D721Med (cell line): ENCODE results near the gene MTX3.

Experiments
- DNase-seq: peaks from one replicate; pipeline ENCODE4 v3.0.0; 2011; ENCODE audit warnings: low spot score; ENCODE audit not compliant: insufficient read length
- FAIRE-seq: peaks from 2 replicates; lab custom pipeline; 2011; peaks lifted over from hg19 to GRCh38; lab: Jason Lieb, UNC
- TF ChIP-seq, protein P1 (sequence below): IDR thresholded peaks from 2 replicates; pipeline ENCODE4 v1.5.1; 2012; ENCODE audit warnings: mild to moderate bottlenecking, control low read depth; ENCODE audit not compliant: insufficient read depth; ENCODE audit errors: missing control alignments

The MTX3 gene

DNA sequence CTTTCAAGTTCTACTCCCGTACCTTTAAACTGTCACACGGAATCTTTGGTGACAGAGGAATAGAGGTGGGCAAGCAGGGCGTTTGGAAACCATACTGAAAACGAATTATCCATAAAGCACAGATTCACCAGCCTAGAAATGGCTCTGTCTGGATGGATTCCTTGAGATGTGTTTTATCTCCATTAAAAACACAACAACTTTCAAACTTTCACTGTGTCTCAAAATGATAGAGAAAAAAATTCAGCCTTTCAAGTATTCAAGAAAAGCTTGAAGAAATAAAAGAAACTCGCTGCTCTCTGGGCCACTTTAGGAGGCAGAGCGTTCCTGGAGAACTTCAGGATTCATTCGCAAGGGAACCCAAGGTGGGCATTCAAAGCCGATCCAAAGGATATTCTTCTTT lies 43.5 kb upstream of the MTX3 start:
- FAIRE-seq (no peak), DNase-seq (no peak)
- TF ChIP-seq, protein P1, sequence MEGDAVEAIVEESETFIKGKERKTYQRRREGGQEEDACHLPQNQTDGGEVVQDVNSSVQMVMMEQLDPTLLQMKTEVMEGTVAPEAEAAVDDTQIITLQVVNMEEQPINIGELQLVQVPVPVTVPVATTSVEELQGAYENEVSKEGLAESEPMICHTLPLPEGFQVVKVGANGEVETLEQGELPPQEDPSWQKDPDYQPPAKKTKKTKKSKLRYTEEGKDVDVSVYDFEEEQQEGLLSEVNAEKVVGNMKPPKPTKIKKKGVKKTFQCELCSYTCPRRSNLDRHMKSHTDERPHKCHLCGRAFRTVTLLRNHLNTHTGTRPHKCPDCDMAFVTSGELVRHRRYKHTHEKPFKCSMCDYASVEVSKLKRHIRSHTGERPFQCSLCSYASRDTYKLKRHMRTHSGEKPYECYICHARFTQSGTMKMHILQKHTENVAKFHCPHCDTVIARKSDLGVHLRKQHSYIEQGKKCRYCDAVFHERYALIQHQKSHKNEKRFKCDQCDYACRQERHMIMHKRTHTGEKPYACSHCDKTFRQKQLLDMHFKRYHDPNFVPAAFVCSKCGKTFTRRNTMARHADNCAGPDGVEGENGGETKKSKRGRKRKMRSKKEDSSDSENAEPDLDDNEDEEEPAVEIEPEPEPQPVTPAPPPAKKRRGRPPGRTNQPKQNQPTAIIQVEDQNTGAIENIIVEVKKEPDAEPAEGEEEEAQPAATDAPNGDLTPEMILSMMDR: no peak

DNA sequence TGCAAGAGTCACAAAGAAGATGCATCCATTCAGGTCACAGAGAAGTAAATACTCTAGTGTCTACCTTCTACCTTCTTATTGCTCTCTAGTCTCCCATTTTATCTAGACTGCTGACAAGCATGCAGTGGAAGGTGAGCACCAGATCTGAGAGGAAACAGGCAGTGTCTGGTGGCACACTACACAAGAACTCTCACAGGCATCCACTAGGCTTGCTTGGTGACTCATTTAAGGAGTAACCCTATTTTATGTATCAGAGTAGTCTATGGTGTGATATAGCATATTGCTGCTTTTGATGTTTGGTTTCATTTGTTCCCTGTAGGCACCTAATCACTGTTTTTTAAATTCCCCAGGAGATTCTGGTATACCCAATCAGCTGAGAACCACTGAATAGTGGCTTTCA lies 42.5 kb upstream of the MTX3 start:
- FAIRE-seq: no peak

DNA sequence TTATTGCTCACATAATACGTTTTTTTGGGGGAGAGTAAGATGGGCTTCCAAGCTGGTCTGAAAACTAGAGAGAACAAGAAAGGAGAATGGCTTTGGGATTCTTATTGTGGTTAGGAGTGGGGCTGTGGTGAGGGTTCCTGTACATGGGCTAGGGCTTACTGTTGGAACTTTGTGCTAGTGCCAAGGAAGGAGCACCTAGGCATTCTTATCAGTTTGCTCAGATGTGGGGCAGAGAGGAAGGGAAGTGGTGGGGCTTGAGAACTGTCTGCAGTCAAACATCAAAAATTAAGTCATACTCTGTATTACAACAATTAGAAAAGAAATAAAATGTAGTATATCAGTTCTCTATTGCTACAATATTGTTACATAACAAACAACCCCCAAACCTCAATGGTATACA lies 40.0 kb upstream of the MTX3 start:
- FAIRE-seq (no peak), DNase-seq (no peak)
- TF ChIP-seq, protein P1: no peak

More for the DNA sequence above, 42.5 kb upstream of the MTX3 start:
- TF ChIP-seq, protein P1: no peak
- no peak for DNase-seq

DNA sequence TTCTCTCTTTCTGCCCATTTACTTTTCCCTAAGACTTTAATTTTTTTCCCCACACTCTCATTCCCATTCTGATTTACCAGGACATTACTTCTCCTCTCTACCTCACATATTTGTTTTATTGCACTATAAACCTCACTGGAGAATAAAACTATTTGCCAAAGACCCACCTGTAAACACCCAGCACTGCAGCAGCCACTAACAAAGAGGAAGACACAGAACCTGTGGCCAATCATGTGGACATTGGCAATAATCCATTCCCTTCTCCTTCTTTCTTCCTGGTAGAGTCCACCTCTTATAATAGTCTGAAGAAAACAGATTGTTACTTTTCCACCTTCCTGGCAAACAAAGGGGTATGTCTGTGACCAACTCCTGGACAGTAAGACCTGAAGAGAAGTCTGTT lies 35.8 kb upstream of the MTX3 start:
- no peak for FAIRE-seq

DNA sequence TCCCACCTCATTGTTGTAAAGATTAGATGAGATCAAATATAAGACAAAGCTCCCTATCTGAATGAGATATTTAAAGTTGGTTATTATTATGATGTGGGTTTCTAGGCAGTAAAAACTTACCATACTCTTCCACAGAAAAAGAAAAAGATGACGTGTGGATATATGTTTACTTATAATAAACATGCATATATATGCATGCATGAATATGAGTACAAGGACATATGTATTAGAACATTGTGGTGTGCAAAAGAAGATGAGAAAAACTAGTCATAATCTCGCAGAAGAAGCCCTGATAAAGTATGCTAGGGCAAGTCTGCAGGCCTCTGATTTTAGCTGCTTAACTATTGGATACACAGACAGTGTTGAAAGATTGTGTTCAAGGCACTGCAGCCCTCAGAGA lies 34.0 kb upstream of the MTX3 start:
- DNase-seq (no peak), FAIRE-seq (no peak)
- TF ChIP-seq, protein P1: no peak

More for the DNA sequence above, 35.8 kb upstream of the MTX3 start:
- no peak for DNase-seq
- TF ChIP-seq, protein P1: no peak

DNA sequence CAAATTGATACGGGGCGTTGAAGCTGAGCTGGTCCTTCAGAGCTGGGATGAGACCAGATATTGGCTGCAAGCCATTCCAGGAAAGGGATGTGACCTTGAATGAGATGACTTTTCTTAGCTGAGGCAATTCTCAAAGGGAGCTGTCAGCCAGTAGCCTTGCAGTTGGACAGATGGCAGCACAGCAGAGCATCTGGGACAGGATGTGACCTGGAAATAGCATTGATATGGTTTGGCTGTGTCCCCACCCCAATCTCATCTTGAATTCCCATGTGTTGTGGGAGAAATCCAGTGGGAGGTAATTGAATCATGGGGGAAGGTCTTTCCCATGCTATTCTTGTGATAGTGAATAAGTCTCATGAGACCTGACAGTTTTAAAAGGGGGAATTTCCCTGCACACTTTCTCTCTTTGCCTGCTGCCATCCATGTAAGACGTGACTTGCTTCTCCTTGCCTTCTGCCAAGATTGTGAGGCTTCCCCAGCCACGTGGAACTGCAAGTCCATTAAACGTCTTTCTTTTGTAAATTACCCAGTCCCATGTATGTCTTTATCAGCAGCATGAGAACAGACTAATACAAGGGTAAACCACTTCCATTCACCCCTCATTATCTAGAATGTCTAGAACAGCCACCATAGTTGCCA lies 19.8 kb upstream of the MTX3 start:
- no peak for DNase-seq
- no peak for FAIRE-seq
- TF ChIP-seq, protein P1: no peak

DNA sequence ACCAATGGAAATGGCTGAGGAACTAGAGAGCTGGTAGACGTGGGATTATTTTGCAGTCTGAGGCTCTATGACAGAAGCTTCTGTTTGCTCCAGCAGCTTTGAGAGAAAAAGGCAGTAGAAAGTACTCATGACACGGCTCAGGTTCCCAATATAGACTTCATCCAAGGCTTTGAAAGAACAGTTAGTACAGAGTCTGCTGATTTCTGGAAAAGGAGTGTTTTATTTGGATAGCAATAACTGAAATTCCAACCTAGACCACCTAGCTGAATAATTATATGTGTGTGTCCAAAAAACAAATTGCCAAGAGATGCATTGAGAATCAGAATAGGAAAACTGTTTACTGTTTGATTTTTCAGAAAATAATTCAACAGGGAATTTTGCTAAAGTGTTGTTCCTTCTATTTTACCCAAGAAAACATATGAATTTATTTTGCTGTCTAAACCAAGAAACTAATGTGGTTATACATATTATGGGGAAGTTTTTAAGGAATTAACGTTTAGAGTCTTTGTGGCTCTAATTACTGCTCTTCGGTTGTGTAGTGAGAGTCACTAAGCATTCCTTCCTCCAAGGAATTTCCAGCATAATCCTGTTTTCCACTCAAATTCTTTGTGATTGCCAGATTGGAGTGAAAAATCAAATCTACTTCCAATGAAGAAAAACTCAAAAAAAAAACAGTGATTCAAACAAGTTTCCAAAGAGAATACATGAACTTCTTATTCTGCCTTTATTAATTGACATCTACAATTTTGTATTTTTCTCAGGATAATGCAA lies 18.1 kb upstream of the MTX3 start:
- DNase-seq: no peak
- FAIRE-seq: no peak
- TF ChIP-seq, protein P1: no peak
